MCF 10A (cell line): ENCODE data around the gene MRPL28. TPM values are rescaled to one million over a fixed set of nuclear protein-coding genes. Genes with fewer than 3 reads are reported as not detected.

Experiments
- BruUV-seq: library from RNA; stranded (reverse); fragments of 400-500 nt; replicated peaks from 2 replicates; lab custom pipeline; 2021; lab: Mats Ljungman, UMichigan
- CTCF ChIA-PET: fragments of 300-600 bp; sonication (Branson Sonifier 250); formaldehyde crosslinking; extraction: SDS; loops from one replicate; lab custom pipeline; 2021; ENCODE audit warnings: antibody characterized with exemption, inconsistent platforms; lab: Yijun Ruan, JAX
- POLR2A ChIA-PET: fragments of 300-600, 350-650 bp; sonication (Branson Sonifier 250); formaldehyde crosslinking; extraction: SDS; loops from one replicate; lab custom pipeline; 2020; ENCODE audit warnings: antibody characterized with exemption, inconsistent platforms; lab: Yijun Ruan, JAX
- DNase-seq: peaks from one replicate; pipeline ENCODE4 v3.0.0-alpha.2; 2018; ENCODE audit not compliant: unreplicated experiment
- H3K27ac Mint-ChIP-seq: one replicate; pipeline ENCODE4 v1.8.0; 2022; ENCODE audit warnings: mild to moderate bottlenecking, low read depth, mixed read lengths; ENCODE audit not compliant: unreplicated experiment
- H3K27me3 Mint-ChIP-seq: one replicate; pipeline ENCODE4 v1.8.0; 2022; ENCODE audit warnings: mixed read lengths; ENCODE audit not compliant: insufficient read depth, unreplicated experiment
- H3K36me3 Mint-ChIP-seq: one replicate; pipeline ENCODE4 v1.8.0; 2022; ENCODE audit warnings: mild to moderate bottlenecking, moderate library complexity, mixed read lengths; ENCODE audit not compliant: insufficient read depth, unreplicated experiment
- H3K4me1 Mint-ChIP-seq: one replicate; pipeline ENCODE4 v1.8.0; 2022; ENCODE audit warnings: mixed read lengths; ENCODE audit not compliant: insufficient read depth, unreplicated experiment
- H3K4me3 Mint-ChIP-seq: one replicate; pipeline ENCODE4 v1.8.0; 2022; ENCODE audit warnings: mild to moderate bottlenecking, moderate library complexity, mixed read lengths; ENCODE audit not compliant: unreplicated experiment
- H3K9me3 Mint-ChIP-seq: one replicate; pipeline ENCODE4 v1.8.0; 2022; ENCODE audit warnings: mixed read lengths; ENCODE audit not compliant: unreplicated experiment
- CTCF ChIP-seq: fragments of 200-600 bp; IDR thresholded peaks from one replicate; pipeline ENCODE4 v1.8.0; 2022; ENCODE audit warnings: antibody characterized with exemption, mild to moderate bottlenecking; ENCODE audit not compliant: unreplicated experiment
- intact Hi-C: fragments of 100-400 bp; cut with micrococcal nuclease; formaldehyde crosslinking; loops from 2 replicates; pipeline ENCODE4 v1.14.1; 2022
- total RNA-seq: library from RNA; stranded (reverse); gene quantifications from 2 replicates; pipeline ENCODE4 v1.2.3, GENCODE V29; 2022

MRPL28 gene
- total RNA-seq, 1 experiment from 2014 or later = 105 TPM

GRCh38 chr16:360698-361336 lies 9.5 kb downstream of the MRPL28 start:
- Mint-ChIP-seq H3K27me3 (no peaks in the 10 kb centered on the region), H3K4me3 (no peak overlapping the region), H3K27ac (no peak overlapping the region), H3K9me3 (no peaks in the 10 kb centered on the region), H3K4me1 (no peaks in the 10 kb centered on the region), H3K36me3 (no peaks in the 10 kb centered on the region)
- ChIA-PET POLR2A (interaction anchor here (1.0 to 1.6 kb wide), 3 partner anchors 10 to 288 kb away, joined by 3 to 6 read pairs (median 3); partner anchors contain the start of genes MRPL28 and RHBDF1), CTCF (interaction anchor here (0.9 to 2.5 kb wide), 7 partner anchors 19 to 266 kb away, joined by 3 to 34 read pairs (median 4); no protein-coding TSS in a partner anchor)
- no TSS peak for BruUV-seq
- no peak for TF ChIP-seq CTCF
- intact Hi-C loops = no loop called here
- DNase-seq = no peak

GRCh38 chr16:359871-360697 lies 10.3 kb downstream of the MRPL28 start:
- Mint-ChIP-seq H3K27me3 (no peaks in the 10 kb centered on the region), H3K9me3 (no peaks in the 10 kb centered on the region), H3K36me3 (no peaks in the 10 kb centered on the region), H3K4me1 (no peaks in the 10 kb centered on the region), H3K27ac (no peak overlapping the region), H3K4me3 (no peak overlapping the region)
- ChIA-PET POLR2A (interaction anchor here (1.3 kb wide), 1 partner anchor 10 kb away, joined by 3 read pairs; the partner anchor contains the start of gene MRPL28), CTCF (interaction anchor here (0.7 to 0.9 kb wide), 2 partner anchors 23 to 201 kb away, joined by 3 read pairs; no protein-coding TSS in a partner anchor)
- no peak for DNase-seq
- no TSS peak for BruUV-seq
- intact Hi-C loops = no loop called here
- no peak for TF ChIP-seq CTCF

GRCh38 chr16:359067-359763 lies 11.1 kb downstream of the MRPL28 start:
- Mint-ChIP-seq H3K4me1 (peaks cover 3% of the 10 kb centered on the region), H3K9me3 (no peaks in the 10 kb centered on the region), H3K36me3 (no peaks in the 10 kb centered on the region), H3K27me3 (no peaks in the 10 kb centered on the region), H3K27ac (no peak overlapping the region), H3K4me3 (no peak overlapping the region)
- no peak for TF ChIP-seq CTCF
- BruUV-seq = no TSS peak
- intact Hi-C loops = no loop called here
- POLR2A ChIA-PET = no interaction called here
- CTCF ChIA-PET = interaction anchor here (0.9 kb wide), 1 partner anchor 252 kb away, joined by 3 read pairs; no protein-coding TSS in a partner anchor
- no peak for DNase-seq
